Parathyroid adenoma (tissue), 2 donors: Measurements from ENCODE around the gene ZBTB37.
"Not testable (repeated sequence)": the region's sequence is repeated elsewhere in the genome, so short reads cannot be mapped to it uniquely, and the experiment has no call there.

Experiments used
- H2AFZ ChIP-seq: fragments of 300-600 bp; sonication (generic); one replicate; pipeline ENCODE4 v1.7.0; 2017; ENCODE audit warnings: antibody characterized with exemption, mild to moderate bottlenecking
- H3K27ac ChIP-seq: fragments of 300-600 bp; sonication (generic); one replicate; pipeline ENCODE4 v1.7.0; 2017
- H3K27me3 ChIP-seq: fragments of 300-600 bp; sonication (generic); one replicate; pipeline ENCODE4 v1.7.0; 2017; ENCODE audit warnings: low read length; ENCODE audit not compliant: control insufficient read depth, insufficient read depth
- H3K36me3 ChIP-seq: fragments of 300-600 bp; sonication (generic); one replicate; pipeline ENCODE4 v1.7.0; 2017; ENCODE audit warnings: low read length; ENCODE audit not compliant: control insufficient read depth, insufficient read depth
- H3K4me1 ChIP-seq: fragments of 300-600 bp; sonication (generic); one replicate; pipeline ENCODE4 v1.7.0; 2017; ENCODE audit warnings: control low read depth
- H3K4me2 ChIP-seq: fragments of 300-600 bp; sonication (generic); one replicate; pipeline ENCODE4 v1.7.0; 2017; ENCODE audit warnings: low read length
- H3K4me3 ChIP-seq: fragments of 300-600 bp; sonication (generic); one replicate; pipeline ENCODE4 v1.7.0; 2017; ENCODE audit warnings: low read depth, low read length
- H3K79me2 ChIP-seq: fragments of 300-600 bp; sonication (generic); one replicate; pipeline ENCODE4 v1.7.0; 2017; ENCODE audit warnings: control low read depth
- H3K9ac ChIP-seq: fragments of 300-600 bp; sonication (generic); one replicate; pipeline ENCODE4 v1.7.0; 2017; ENCODE audit warnings: mild to moderate bottlenecking
- H3K9me3 ChIP-seq: fragments of 300-600 bp; sonication (generic); one replicate; pipeline ENCODE4 v1.7.0; 2017; ENCODE audit warnings: low read length; ENCODE audit not compliant: control insufficient read depth
- TF ChIP-seq, protein P1 (sequence below): fragments of 300-600 bp; sonication (generic); IDR thresholded peaks from one replicate; pipeline ENCODE4 v1.7.0; 2017; ENCODE audit warnings: antibody characterized with exemption, mild to moderate bottlenecking
- donor health status: primary hyperparathyroidism.

ZBTB37 gene

DNA sequence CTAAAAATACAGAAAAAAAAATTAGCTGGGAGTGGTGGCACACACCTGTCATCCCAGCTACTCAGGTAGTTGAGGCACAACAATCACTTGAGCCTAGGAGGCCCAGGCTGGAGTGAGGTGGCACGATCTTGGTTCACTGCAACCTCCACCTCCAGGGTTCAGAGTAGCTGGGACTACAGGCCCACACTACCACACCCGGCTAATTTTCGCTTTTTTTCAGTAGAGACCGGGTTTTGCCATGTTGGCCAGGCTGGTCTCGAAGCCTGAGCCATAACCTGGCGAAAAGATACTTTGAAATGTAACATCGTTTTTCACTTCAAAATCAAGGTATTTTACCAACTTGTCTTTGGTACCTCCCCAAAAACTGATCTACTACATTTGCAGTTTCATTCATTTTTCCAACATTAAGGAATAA, 6.4 kb upstream of the ZBTB37 start:
- Histone ChIP-seq H3K9ac (no peak overlapping the region), H3K4me3 (no peak overlapping the region), H3K27me3 (no peaks in the 10 kb centered on the region), H3K4me2 (no peak overlapping the region), H3K4me1 (peaks cover 3% of the 10 kb centered on the region), H3K27ac (no peak overlapping the region), H2AFZ (no peak overlapping the region), H3K79me2 (no peaks in the 10 kb centered on the region), H3K9me3 (no peaks in the 10 kb centered on the region), H3K36me3 (no peaks in the 10 kb centered on the region)
- TF ChIP-seq, protein P1, sequence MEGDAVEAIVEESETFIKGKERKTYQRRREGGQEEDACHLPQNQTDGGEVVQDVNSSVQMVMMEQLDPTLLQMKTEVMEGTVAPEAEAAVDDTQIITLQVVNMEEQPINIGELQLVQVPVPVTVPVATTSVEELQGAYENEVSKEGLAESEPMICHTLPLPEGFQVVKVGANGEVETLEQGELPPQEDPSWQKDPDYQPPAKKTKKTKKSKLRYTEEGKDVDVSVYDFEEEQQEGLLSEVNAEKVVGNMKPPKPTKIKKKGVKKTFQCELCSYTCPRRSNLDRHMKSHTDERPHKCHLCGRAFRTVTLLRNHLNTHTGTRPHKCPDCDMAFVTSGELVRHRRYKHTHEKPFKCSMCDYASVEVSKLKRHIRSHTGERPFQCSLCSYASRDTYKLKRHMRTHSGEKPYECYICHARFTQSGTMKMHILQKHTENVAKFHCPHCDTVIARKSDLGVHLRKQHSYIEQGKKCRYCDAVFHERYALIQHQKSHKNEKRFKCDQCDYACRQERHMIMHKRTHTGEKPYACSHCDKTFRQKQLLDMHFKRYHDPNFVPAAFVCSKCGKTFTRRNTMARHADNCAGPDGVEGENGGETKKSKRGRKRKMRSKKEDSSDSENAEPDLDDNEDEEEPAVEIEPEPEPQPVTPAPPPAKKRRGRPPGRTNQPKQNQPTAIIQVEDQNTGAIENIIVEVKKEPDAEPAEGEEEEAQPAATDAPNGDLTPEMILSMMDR = no peak

DNA sequence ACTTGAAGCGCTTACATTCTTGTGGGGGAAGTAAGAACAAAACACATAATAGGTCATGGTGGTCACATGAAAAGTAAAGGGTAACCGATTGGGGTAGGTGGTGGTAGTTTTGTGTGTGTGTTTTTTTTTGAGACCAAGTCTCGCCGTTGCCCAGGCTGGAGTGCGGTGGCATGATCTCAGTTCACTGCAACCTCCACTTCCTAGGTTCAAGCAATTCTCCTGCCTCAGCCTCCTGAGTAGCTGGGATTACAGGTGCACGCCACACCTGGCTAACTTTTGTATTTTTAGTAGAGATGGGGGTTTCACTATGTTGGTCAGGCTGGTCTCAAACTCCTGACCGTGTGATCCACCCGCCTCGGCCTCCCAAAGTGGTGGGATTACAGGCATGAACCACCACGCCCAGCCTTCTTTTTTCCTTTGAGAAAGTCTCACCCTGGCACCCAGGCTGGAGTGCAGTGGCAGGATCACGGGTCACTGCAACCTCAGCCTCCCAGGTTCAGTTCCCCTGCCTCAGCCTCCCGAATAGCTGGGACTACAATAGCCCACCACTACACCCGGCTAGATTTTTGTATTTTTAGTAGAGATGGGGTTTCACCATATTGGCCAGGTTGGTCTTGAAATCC, 5.9 kb upstream of the ZBTB37 start:
- H3K36me3 ChIP-seq, H3K27ac ChIP-seq, H3K9me3 ChIP-seq, H3K4me3 ChIP-seq, H2AFZ ChIP-seq, H3K4me2 ChIP-seq, H3K27me3 ChIP-seq, H3K4me1 ChIP-seq, H3K9ac ChIP-seq, H3K79me2 ChIP-seq: not testable (repeated sequence)

- H3K4me1 ChIP-seq = peaks cover 3% of the 10 kb centered on the region
- no peaks in the 10 kb centered on the region for H3K9me3 ChIP-seq
- H3K27ac ChIP-seq = no peak overlapping the region
- TF ChIP-seq, protein P1 = no peak
- H3K4me2 ChIP-seq = no peak overlapping the region
- H3K4me3 ChIP-seq = no peak overlapping the region
- H3K79me2 ChIP-seq = no peaks in the 10 kb centered on the region
- no peak overlapping the region for H2AFZ ChIP-seq
- no peaks in the 10 kb centered on the region for H3K36me3 ChIP-seq
- H3K9ac ChIP-seq = no peak overlapping the region
- H3K27me3 ChIP-seq = no peaks in the 10 kb centered on the region
Observed at GRCh38 chr1:173862769-173863223, 5.4 kb upstream of the ZBTB37 start.

DNA sequence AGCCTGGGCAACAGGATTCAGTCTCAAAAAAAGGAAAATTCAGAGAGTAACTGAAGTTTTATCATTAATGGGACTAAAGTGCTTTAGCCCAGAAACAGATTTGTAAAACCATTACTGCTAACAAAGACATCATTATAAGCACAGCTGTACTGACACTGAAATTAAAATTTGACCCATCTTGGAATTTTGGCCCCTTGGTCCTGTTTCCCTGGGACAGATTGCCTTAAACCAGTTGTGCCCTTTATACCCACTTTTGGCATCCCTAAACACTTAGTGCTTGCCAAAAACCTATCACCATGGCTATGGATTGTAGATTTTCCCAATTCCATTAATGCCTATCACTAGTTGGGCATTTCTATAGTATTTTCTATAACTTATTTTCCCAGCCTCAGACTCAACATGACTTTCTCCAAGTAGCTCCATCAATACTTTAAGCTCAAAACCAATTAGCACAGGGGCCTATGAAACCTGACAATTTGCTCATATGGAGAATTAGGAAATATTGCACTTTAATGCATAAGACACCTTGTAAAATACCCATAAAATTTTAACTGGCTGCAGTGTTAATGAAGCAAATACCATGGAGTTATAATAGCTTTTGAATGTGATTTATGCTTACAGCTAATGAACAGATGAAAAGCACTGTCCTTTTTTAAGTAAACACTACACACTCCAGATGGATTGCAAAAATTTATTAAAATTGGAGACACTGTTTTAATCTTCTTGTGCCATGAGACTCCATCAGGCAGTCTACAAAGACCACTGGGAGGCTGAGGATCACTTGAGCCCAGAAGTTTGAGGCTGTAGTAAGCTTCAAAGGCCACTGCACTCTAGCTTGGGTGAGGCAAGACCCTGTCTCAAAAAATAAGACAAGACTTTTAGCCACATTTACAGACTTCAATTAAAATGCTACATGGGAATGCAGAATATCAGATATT, 4.7 kb upstream of the ZBTB37 start:
- H3K27ac ChIP-seq = no peak overlapping the region
- no peaks in the 10 kb centered on the region for H3K27me3 ChIP-seq
- no peaks in the 10 kb centered on the region for H3K9me3 ChIP-seq
- no peaks in the 10 kb centered on the region for H3K36me3 ChIP-seq
- TF ChIP-seq, protein P1 = no peak
- H3K9ac ChIP-seq = no peak overlapping the region
- H3K4me3 ChIP-seq = no peak overlapping the region
- H2AFZ ChIP-seq = no peak overlapping the region
- peaks cover 3% of the 10 kb centered on the region for H3K4me1 ChIP-seq
- H3K79me2 ChIP-seq = no peaks in the 10 kb centered on the region
- H3K4me2 ChIP-seq = no peak overlapping the region

DNA sequence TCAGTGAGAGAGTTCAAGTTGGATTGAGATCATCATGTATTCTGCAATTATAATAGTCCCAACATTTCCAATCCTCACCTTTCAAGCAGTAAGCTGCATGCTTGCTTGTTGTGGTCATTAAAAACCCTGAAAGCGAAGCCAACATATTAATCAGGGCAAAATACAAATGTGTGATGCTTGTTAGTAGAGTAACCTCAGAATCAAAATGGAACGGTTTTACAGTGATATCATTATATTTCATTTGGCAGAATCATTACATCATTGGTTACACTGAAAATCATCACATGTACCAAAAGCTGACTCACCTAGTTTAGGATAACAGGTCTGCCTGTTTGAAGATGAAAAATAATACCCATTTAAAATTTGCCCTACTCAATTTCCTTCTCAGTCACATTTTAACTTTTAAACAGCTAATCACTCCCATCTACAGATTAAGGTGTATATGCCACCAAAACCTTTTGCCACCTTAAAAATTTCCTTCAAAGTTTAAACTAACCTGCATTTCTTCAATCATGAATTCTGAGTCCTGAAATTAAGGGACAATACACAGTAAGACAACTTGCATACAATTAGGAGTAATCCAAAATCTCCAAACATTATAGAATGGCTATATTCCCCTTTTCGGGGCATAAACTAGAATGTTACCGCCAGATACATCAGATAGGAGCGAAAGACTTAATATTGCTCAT, 3.9 kb upstream of the ZBTB37 start:
- Histone ChIP-seq H3K27ac (no peak overlapping the region), H3K9me3 (no peaks in the 10 kb centered on the region), H2AFZ (no peak overlapping the region), H3K4me1 (peaks cover 3% of the 10 kb centered on the region), H3K79me2 (no peaks in the 10 kb centered on the region), H3K4me2 (no peak overlapping the region), H3K9ac (no peak overlapping the region), H3K36me3 (no peaks in the 10 kb centered on the region), H3K27me3 (no peaks in the 10 kb centered on the region), H3K4me3 (no peak overlapping the region)
- TF ChIP-seq, protein P1 = no peak
